HEK293 (cell line): Measurements from ENCODE around the gene FUT3.

Experiments used
- CTCF ChIA-PET: fragments of 350-600 bp; formaldehyde crosslinking; extraction: SDS; loops from one replicate; lab custom pipeline; 2021; ENCODE audit warnings: antibody characterized with exemption; lab: Yijun Ruan, JAX
- POLR2A ChIA-PET: fragments of 300-600 bp; formaldehyde crosslinking; extraction: SDS; loops from one replicate; lab custom pipeline; 2020; ENCODE audit warnings: antibody characterized with exemption, inconsistent platforms; lab: Yijun Ruan, JAX
- H3K27ac ChIP-seq: fragments of 200-500 bp; sonication (Bioruptor generic); 2 replicates; pipeline ENCODE4 v1.5.1; 2014; ENCODE audit warnings: low read depth, low read length, control low read depth, inconsistent platforms; ENCODE audit errors: extremely low read depth
- H3K36me3 ChIP-seq, 2 experiments: fragments of 200-500 bp in 1 of 2; sonication (Bioruptor generic) in 1 of 2; 1 replicate in 1 of 2; 2 replicates in 1 of 2; pipeline ENCODE4 v1.5.1; 2014 to 2017; ENCODE audit warnings: inconsistent platforms in 2 of 2, low read length in 2 of 2; ENCODE audit not compliant: control insufficient read depth in 2 of 2, insufficient read depth in 1 of 2
- H3K4me1 ChIP-seq: fragments of 200-500 bp; sonication (Bioruptor generic); 2 replicates; pipeline ENCODE4 v1.5.1; 2014; ENCODE audit warnings: mild to moderate bottlenecking, low read length, inconsistent platforms; ENCODE audit not compliant: control insufficient read depth, insufficient read depth
- H3K4me3 ChIP-seq: 2 replicates; pipeline ENCODE4 v1.5.1; 2011; ENCODE audit warnings: low read depth, mild to moderate bottlenecking, control low read depth, low read length, moderate library complexity
- H3K9me3 ChIP-seq: fragments of 200-500 bp; sonication (Bioruptor generic); 2 replicates; pipeline ENCODE4 v1.5.1; 2014; ENCODE audit warnings: low read depth, low read length, inconsistent platforms; ENCODE audit not compliant: control insufficient read depth, insufficient read depth
- CTCF ChIP-seq: fragments of 450-650 bp; formaldehyde crosslinking; IDR thresholded peaks from 2 replicates; pipeline ENCODE4 v1.5.1; 2016; ENCODE audit warnings: missing biosample characterization, missing genetic modification characterization
- EGR2 ChIP-seq: fragments of 450-650 bp; formaldehyde crosslinking; IDR thresholded peaks from 2 replicates; pipeline ENCODE4 v1.5.1; 2016; ENCODE audit warnings: low read depth, missing biosample characterization, missing genetic modification characterization
- IKZF3 ChIP-seq: fragments of 450-650 bp; IDR thresholded peaks from 2 replicates; pipeline ENCODE4 v1.5.0; 2018; ENCODE audit warnings: missing biosample characterization, mild to moderate bottlenecking, missing genetic modification characterization, moderate library complexity
- INSM2 ChIP-seq: fragments of 450-650 bp; formaldehyde crosslinking; IDR thresholded peaks from 2 replicates; pipeline ENCODE4 v1.5.1; 2016; ENCODE audit warnings: missing biosample characterization, missing genetic modification characterization
- PATZ1 ChIP-seq: fragments of 450-650 bp; formaldehyde crosslinking; IDR thresholded peaks from 2 replicates; pipeline ENCODE4 v1.5.1; 2016; ENCODE audit warnings: missing biosample characterization, missing genetic modification characterization
- PBX3 ChIP-seq: sonication (generic); formaldehyde crosslinking; IDR thresholded peaks from 2 replicates; pipeline ENCODE4 v1.8.1; 2022; ENCODE audit warnings: mild to moderate bottlenecking, moderate library complexity, missing genetic modification reagents
- PRDM1 ChIP-seq: fragments of 450-650 bp; formaldehyde crosslinking; IDR thresholded peaks from 2 replicates; pipeline ENCODE4; 2016; ENCODE audit warnings: missing biosample characterization, missing genetic modification characterization
- PRDM10 ChIP-seq: fragments of 450-650 bp; formaldehyde crosslinking; IDR thresholded peaks from 2 replicates; pipeline ENCODE4 v1.5.1; 2016; ENCODE audit warnings: missing biosample characterization, missing genetic modification characterization
- RBAK ChIP-seq: fragments of 450-650 bp; formaldehyde crosslinking; IDR thresholded peaks from 2 replicates; pipeline ENCODE4 v1.5.1; 2016; ENCODE audit warnings: missing biosample characterization, missing genetic modification characterization
- SALL2 ChIP-seq: fragments of 450-650 bp; formaldehyde crosslinking; IDR thresholded peaks from 2 replicates; pipeline ENCODE4 v1.5.0; 2017; ENCODE audit warnings: missing biosample characterization, mild to moderate bottlenecking, missing genetic modification characterization, borderline replicate concordance
- ZFHX2 ChIP-seq: fragments of 450-650 bp; formaldehyde crosslinking; conservative IDR thresholded peaks from 2 replicates; pipeline ENCODE4 v1.5.1; 2016; ENCODE audit warnings: missing biosample characterization, missing genetic modification characterization
- ZIC2 ChIP-seq: fragments of 450-650 bp; formaldehyde crosslinking; IDR thresholded peaks from 2 replicates; pipeline ENCODE4 v1.5.1; 2016; ENCODE audit warnings: missing biosample characterization, missing genetic modification characterization
- ZNF121 ChIP-seq: fragments of 450-650 bp; formaldehyde crosslinking; IDR thresholded peaks from 2 replicates; pipeline ENCODE4 v1.5.1; 2016; ENCODE audit warnings: missing biosample characterization, missing genetic modification characterization
- ZNF132 ChIP-seq: fragments of 450-650 bp; formaldehyde crosslinking; IDR thresholded peaks from 2 replicates; pipeline ENCODE4 v1.5.1; 2017; ENCODE audit warnings: missing biosample characterization, missing genetic modification characterization, borderline replicate concordance
- ZNF146 ChIP-seq: fragments of 450-650 bp; formaldehyde crosslinking; IDR thresholded peaks from 2 replicates; pipeline ENCODE4 v1.5.1; 2016; ENCODE audit warnings: missing biosample characterization, missing genetic modification characterization
- ZNF19 ChIP-seq: fragments of 450-650 bp; formaldehyde crosslinking; IDR thresholded peaks from 2 replicates; pipeline ENCODE4; 2016; ENCODE audit warnings: missing biosample characterization, missing genetic modification characterization, low read depth
- ZNF274 ChIP-seq, 2 experiments: fragments of 200-500 bp in 1 of 2; fragments of 450-650 bp in 1 of 2; sonication (Bioruptor generic) in 1 of 2; formaldehyde crosslinking in 1 of 2; IDR thresholded peaks; 2 replicates each; pipeline versions ENCODE4 v1.5.1 to v1.6.1; 2014 to 2016; ENCODE audit warnings: borderline replicate concordance in 1 of 2, inconsistent platforms in 1 of 2, low read length in 1 of 2, missing biosample characterization in 1 of 2, missing genetic modification characterization in 1 of 2
- ZNF416 ChIP-seq: fragments of 450-650 bp; formaldehyde crosslinking; IDR thresholded peaks from 2 replicates; pipeline ENCODE4 v1.5.1; 2016; ENCODE audit warnings: missing biosample characterization, missing genetic modification characterization
- ZNF433 ChIP-seq: fragments of 450-650 bp; formaldehyde crosslinking; IDR thresholded peaks from 2 replicates; pipeline ENCODE4 v1.5.1; 2016; ENCODE audit warnings: missing biosample characterization, missing genetic modification characterization, low read depth
- ZNF610 ChIP-seq: fragments of 450-650 bp; formaldehyde crosslinking; IDR thresholded peaks from 2 replicates; pipeline ENCODE4 v1.5.1; 2016; ENCODE audit warnings: missing biosample characterization, missing genetic modification characterization, borderline replicate concordance
- ZNF645 ChIP-seq: fragments of 450-650 bp; formaldehyde crosslinking; IDR thresholded peaks from 2 replicates; pipeline ENCODE4; 2016; ENCODE audit warnings: missing biosample characterization, missing genetic modification characterization
- ZNF692 ChIP-seq: fragments of 450-650 bp; formaldehyde crosslinking; IDR thresholded peaks from 2 replicates; pipeline ENCODE4 v1.5.1; 2016; ENCODE audit warnings: missing biosample characterization, missing genetic modification characterization
- ZNF837 ChIP-seq: fragments of 450-650 bp; formaldehyde crosslinking; IDR thresholded peaks from 2 replicates; pipeline ENCODE4 v1.5.1; 2016; ENCODE audit warnings: missing biosample characterization, missing genetic modification characterization

FUT3 gene

GRCh38 chr19:5800361-5801270, 50.6 kb downstream of the FUT3 start:
- POLR2A ChIA-PET, result no interaction called here
- TF ChIP-seq INSM2 (tag by site-specific recombination), result no peak
- no peak for TF ChIP-seq ZNF132 (tag by site-specific recombination)
- TF ChIP-seq ZNF274 (IDR thresholded peaks at IDR 0.05; ENCODE audit: low read length), result no peak
- TF ChIP-seq ZNF274 (tag by site-specific recombination; IDR thresholded peaks at IDR 0.05; ENCODE audit: borderline replicate concordance), result no peak
- TF ChIP-seq EGR2 (tag by site-specific recombination), result peak; percentile 62; the same call in 1 of the 2 replicates
- TF ChIP-seq ZNF146, result no peak
- TF ChIP-seq ZNF610 (tag by site-specific recombination), result no peak
- no peak for TF ChIP-seq SALL2 (tag by site-specific recombination)
- no peak for TF ChIP-seq ZNF416 (tag by site-specific recombination)
- TF ChIP-seq ZNF837 (tag by site-specific recombination), result no peak
- TF ChIP-seq ZNF121 (tag by site-specific recombination), result peak; percentile 96
- TF ChIP-seq ZNF433 (tag by site-specific recombination), result no peak
- no peak for TF ChIP-seq ZNF645 (tag by site-specific recombination)
- no peak for TF ChIP-seq CTCF
- TF ChIP-seq IKZF3 (tag by site-specific recombination), result no peak
- TF ChIP-seq PATZ1 (tag by site-specific recombination), result no peak
- TF ChIP-seq RBAK (tag by site-specific recombination), result no peak
- TF ChIP-seq PRDM1 (tag by site-specific recombination), result no peak
- no peak for TF ChIP-seq ZNF692 (tag by site-specific recombination)
- no peak for TF ChIP-seq PRDM10 (tag by site-specific recombination)
- no peak for TF ChIP-seq PBX3 (CRISPR knock-in tag)
- no peak for TF ChIP-seq ZNF19 (tag by site-specific recombination)
- TF ChIP-seq ZIC2 (tag by site-specific recombination), result no peak
- peak; percentile 34; the same call in 1 of the 2 replicates for TF ChIP-seq ZFHX2

More at GRCh38 chr19:5800361-5801270, 50.6 kb downstream of the FUT3 start:
- CTCF ChIA-PET, result interaction anchor here (0.7 to 1.4 kb wide), 3 partner anchors 114 to 248 kb away, joined by 4 read pairs; no protein-coding TSS in a partner anchor
- H3K27ac ChIP-seq, result no peak overlapping the region
- no peaks in the 10 kb centered on the region for H3K9me3 ChIP-seq
- no peaks in the 10 kb centered on the region for H3K36me3 ChIP-seq
- H3K4me3 ChIP-seq, result no peak overlapping the region
- H3K4me1 ChIP-seq, result peaks cover 3% of the 10 kb centered on the region; the same call in 1 of the 2 replicates
